K562 (cell line): ENCODE measurements around the gene HTR6. TPM values are rescaled to one million over a fixed set of nuclear protein-coding genes. Genes with fewer than 3 reads are reported as not detected.

Source experiments
- BACH1 ChIP-seq: fragments of 200-800 bp; sonication (Bioruptor generic); IDR thresholded peaks from 2 replicates; pipeline ENCODE4 v1.6.1; 2016; ENCODE audit warnings: missing genetic modification characterization, missing compliant biosample characterization
- CBX8 ChIP-seq: fragments of 200-600 bp; sonication (generic); IDR thresholded peaks from 2 replicates; pipeline ENCODE4 v1.6.1; 2012; ENCODE audit warnings: borderline replicate concordance, mixed run types, low read depth, mild to moderate bottlenecking, moderate library complexity, mixed read lengths, low read length, control low read depth, inconsistent platforms; ENCODE audit not compliant: poor library complexity, severe bottlenecking; ENCODE audit errors: extremely low read depth
- CEBPG ChIP-seq, 3 experiments: fragments of 200-800 bp in 1 of 3; sonication (Bioruptor generic) in 1 of 3; sonication (generic) in 1 of 3; formaldehyde crosslinking in 1 of 3; IDR thresholded peaks in 2 of 3; conservative IDR thresholded peaks in 1 of 3; 2 replicates each; pipeline versions ENCODE4 v1.6.1 to v1.8.0; 2016 to 2022; ENCODE audit warnings: missing compliant biosample characterization in 2 of 3, missing genetic modification characterization in 2 of 3, mild to moderate bottlenecking in 1 of 3, missing genetic modification reagents in 1 of 3
- FOXM1 ChIP-seq, 2 experiments: fragments of 450-650 bp in 1 of 2; sonication (generic) in 1 of 2; formaldehyde crosslinking in 1 of 2; IDR thresholded peaks; 2 replicates each; pipeline versions ENCODE4 v1.6.1 to v1.9.0; 2017 to 2022; ENCODE audit warnings: low read depth in 2 of 2, mild to moderate bottlenecking in 2 of 2, missing genetic modification reagents in 1 of 2, moderate library complexity in 1 of 2
- GTF2E2 ChIP-seq: fragments of 200-800 bp; sonication (Bioruptor generic); IDR thresholded peaks from 2 replicates; pipeline ENCODE4 v1.6.1; 2016; ENCODE audit warnings: missing genetic modification characterization, missing compliant biosample characterization
- HCFC1 ChIP-seq: IDR thresholded peaks from 2 replicates; pipeline ENCODE4 v1.6.1; 2012; ENCODE audit warnings: low read depth, low read length, improper control_type of control experiment
- NFRKB ChIP-seq: fragments of 450-650 bp; IDR thresholded peaks from 2 replicates; pipeline ENCODE4 v1.6.1; 2016; ENCODE audit warnings: low read depth
- NR1H2 ChIP-seq: sonication (generic); formaldehyde crosslinking; IDR thresholded peaks from 2 replicates; pipeline ENCODE4 v1.4.0; 2020; ENCODE audit warnings: mild to moderate bottlenecking, missing genetic modification reagents
- NR2C2 ChIP-seq, 2 experiments: fragments of 200-800 bp in 1 of 2; sonication (Bioruptor generic) in 1 of 2; sonication (generic) in 1 of 2; formaldehyde crosslinking in 1 of 2; IDR thresholded peaks; 2 replicates each; pipeline versions ENCODE4 v1.6.1 to v1.8.0; 2016 to 2022; ENCODE audit warnings: mild to moderate bottlenecking in 1 of 2, missing compliant biosample characterization in 1 of 2, missing genetic modification characterization in 1 of 2, missing genetic modification reagents in 1 of 2
- PCBP2 ChIP-seq: fragments of 200-400 bp; formaldehyde crosslinking; IDR thresholded peaks from 2 replicates; pipeline ENCODE4 v1.6.1; 2018; ENCODE audit warnings: low read length, low read depth, mild to moderate bottlenecking, moderate library complexity; ENCODE audit not compliant: poor library complexity, severe bottlenecking
- PTRF ChIP-seq: fragments of 450-650 bp; IDR thresholded peaks from 2 replicates; pipeline ENCODE4 v1.6.1; 2016; ENCODE audit warnings: mild to moderate bottlenecking, missing genetic modification characterization, missing compliant biosample characterization
- SMAD4 ChIP-seq: fragments of 250-450 bp; sonication (Bioruptor Pico); conservative IDR thresholded peaks from 2 replicates; pipeline ENCODE4 v1.8.0; 2021; ENCODE audit warnings: inconsistent platforms, mild to moderate bottlenecking, moderate library complexity
- SNRNP70 ChIP-seq: fragments of 200-400 bp; formaldehyde crosslinking; optimal IDR thresholded peaks from 2 replicates; pipeline ENCODE3; 2017; ENCODE audit warnings: low read depth, low read length
- ZBED1 ChIP-seq: IDR thresholded peaks from 2 replicates; pipeline ENCODE4 v1.6.1; 2014
- ZC3H4 ChIP-seq: sonication (generic); formaldehyde crosslinking; IDR thresholded peaks from 2 replicates; pipeline ENCODE4 v1.9.0; 2021; ENCODE audit warnings: missing genetic modification reagents, borderline replicate concordance
- ZFP30 ChIP-seq: fragments of 250-450 bp; sonication (Bioruptor Pico); IDR thresholded peaks from 2 replicates; pipeline ENCODE4 v1.8.0; 2022; ENCODE audit warnings: moderate library complexity, mild to moderate bottlenecking, inconsistent platforms, borderline replicate concordance
- ZNF280B ChIP-seq: fragments of 250-450 bp; sonication (Bioruptor Pico); IDR thresholded peaks from 2 replicates; pipeline ENCODE4 v1.5.1; 2021; ENCODE audit warnings: mild to moderate bottlenecking
- ZNF384 ChIP-seq: IDR thresholded peaks from 2 replicates; pipeline ENCODE4 v1.6.1; 2012; ENCODE audit warnings: low read depth, low read length, improper control_type of control experiment
- ZNF398 ChIP-seq: fragments of 250-450 bp; sonication (Bioruptor Pico); IDR thresholded peaks from 2 replicates; pipeline ENCODE4 v1.8.0; 2021; ENCODE audit warnings: moderate library complexity, mild to moderate bottlenecking, inconsistent platforms
- ZNF583 ChIP-seq: fragments of 250-450 bp; sonication (Bioruptor Pico); IDR thresholded peaks from 2 replicates; pipeline ENCODE4 v1.4.0; 2020
- ZNF644 ChIP-seq: fragments of 200-800 bp; sonication (Bioruptor generic); IDR thresholded peaks from 2 replicates; pipeline ENCODE4 v1.6.1; 2016; ENCODE audit warnings: low read depth, missing genetic modification characterization, missing compliant biosample characterization
- polyA plus RNA-seq, 8 experiments: library from polyadenylated mRNA; depleted of rRNA in 4 of 8; stranded (reverse) in 5 of 8; unstranded in 3 of 8; fragments of >200 nt; fragmentation: Nextera tagmentation in 2 of 8; fragmentation: Illumina TruSeq in 1 of 8; extraction: Ambion mirVana in 2 of 8; extraction: Trizol in 1 of 8; gene quantifications; 2 replicates each; pipeline versions ENCODE4 v1.2.1 to v1.2.3, GENCODE V29; 2011 to 2014; ENCODE audit warnings: inconsistent platforms in 1 of 8, missing spikeins in 1 of 8
- total RNA-seq, 7 experiments: library from RNA; depleted of rRNA in 6 of 7; stranded (reverse); fragments of >200 nt in 6 of 7; fragmentation: Illumina TruSeq in 2 of 7; extraction: Trizol in 2 of 7; gene quantifications; 2 replicates each; pipeline versions ENCODE4 v1.2.1 to v1.2.3, GENCODE V29; 2011 to 2021; ENCODE audit warnings: low replicate concordance in 1 of 7
- TF ChIP-seq, protein P1 (sequence below): sonication (generic); formaldehyde crosslinking; IDR thresholded peaks from 2 replicates; pipeline ENCODE4 v1.8.1; 2023; ENCODE audit warnings: mild to moderate bottlenecking, missing genetic modification reagents
- TF ChIP-seq, protein P2 (sequence below): fragments of 450-650 bp; IDR thresholded peaks from 2 replicates; pipeline ENCODE4 v1.6.1; 2016; ENCODE audit warnings: low read depth, mild to moderate bottlenecking, moderate library complexity

Gene HTR6
- total and polyA plus RNA-seq, 9 of the 15 experiments (the other 6 are each of a cell fraction or from before 2014, with no cell fraction given): not detected

- TF ChIP-seq ZBED1 (no peak), ZNF280B (no peak), SNRNP70 (no peak), NFRKB (no peak), GTF2E2 (tag) (no peak), PCBP2 (no peak), NR2C2 (CRISPR knock-in tag; IDR thresholded peaks at IDR 0.05) (no peak), NR2C2 (tag; IDR thresholded peaks at IDR 0.05) (no peak), ZFP30 (CRISPR knock-in tag) (no peak), FOXM1 (IDR thresholded peaks at IDR 0.05; ENCODE audit: low read depth) (no peak), FOXM1 (CRISPR knock-in tag; IDR thresholded peaks at IDR 0.05; ENCODE audit: low read depth) (no peak), CEBPG (CRISPR knock-in tag; IDR thresholded peaks at IDR 0.05) (no peak), CEBPG (tag; conservative IDR thresholded peaks at IDR 0.05 in 1 of 2, IDR thresholded peaks at IDR 0.05 in 1 of 2) (no peak), ZNF583 (CRISPR knock-in tag) (no peak), ZNF384 (no peak), BACH1 (0 out of 2 replicates have a peak, but pooled peaks have one; percentile 39), NR1H2 (CRISPR knock-in tag) (no peak), HCFC1 (peak; percentile 39; the same call in 1 of the 2 replicates), ZC3H4 (no peak), SMAD4 (CRISPR knock-in tag) (peak; percentile 52; the same call in 1 of the 2 replicates), ZNF644 (peak; percentile 74; the same call in 1 of the 2 replicates), CBX8 (no peak), ZNF398 (CRISPR knock-in tag) (no peak), PTRF (no peak)
- TF ChIP-seq, protein P1, sequence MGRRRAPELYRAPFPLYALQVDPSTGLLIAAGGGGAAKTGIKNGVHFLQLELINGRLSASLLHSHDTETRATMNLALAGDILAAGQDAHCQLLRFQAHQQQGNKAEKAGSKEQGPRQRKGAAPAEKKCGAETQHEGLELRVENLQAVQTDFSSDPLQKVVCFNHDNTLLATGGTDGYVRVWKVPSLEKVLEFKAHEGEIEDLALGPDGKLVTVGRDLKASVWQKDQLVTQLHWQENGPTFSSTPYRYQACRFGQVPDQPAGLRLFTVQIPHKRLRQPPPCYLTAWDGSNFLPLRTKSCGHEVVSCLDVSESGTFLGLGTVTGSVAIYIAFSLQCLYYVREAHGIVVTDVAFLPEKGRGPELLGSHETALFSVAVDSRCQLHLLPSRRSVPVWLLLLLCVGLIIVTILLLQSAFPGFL (CRISPR knock-in tag): no peak
- TF ChIP-seq, protein P2, sequence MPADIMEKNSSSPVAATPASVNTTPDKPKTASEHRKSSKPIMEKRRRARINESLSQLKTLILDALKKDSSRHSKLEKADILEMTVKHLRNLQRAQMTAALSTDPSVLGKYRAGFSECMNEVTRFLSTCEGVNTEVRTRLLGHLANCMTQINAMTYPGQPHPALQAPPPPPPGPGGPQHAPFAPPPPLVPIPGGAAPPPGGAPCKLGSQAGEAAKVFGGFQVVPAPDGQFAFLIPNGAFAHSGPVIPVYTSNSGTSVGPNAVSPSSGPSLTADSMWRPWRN: no peak
Observed at GRCh38 chr1:19676438-19676922, 11.8 kb downstream of the HTR6 start (continued).
